Measurements from ENCODE around the gene ACTL7A.
"Not testable (repeated sequence)": the region's sequence is repeated elsewhere in the genome, so short reads cannot be mapped to it uniquely, and the experiment has no call there.

Gene ACTL7A

DNA sequence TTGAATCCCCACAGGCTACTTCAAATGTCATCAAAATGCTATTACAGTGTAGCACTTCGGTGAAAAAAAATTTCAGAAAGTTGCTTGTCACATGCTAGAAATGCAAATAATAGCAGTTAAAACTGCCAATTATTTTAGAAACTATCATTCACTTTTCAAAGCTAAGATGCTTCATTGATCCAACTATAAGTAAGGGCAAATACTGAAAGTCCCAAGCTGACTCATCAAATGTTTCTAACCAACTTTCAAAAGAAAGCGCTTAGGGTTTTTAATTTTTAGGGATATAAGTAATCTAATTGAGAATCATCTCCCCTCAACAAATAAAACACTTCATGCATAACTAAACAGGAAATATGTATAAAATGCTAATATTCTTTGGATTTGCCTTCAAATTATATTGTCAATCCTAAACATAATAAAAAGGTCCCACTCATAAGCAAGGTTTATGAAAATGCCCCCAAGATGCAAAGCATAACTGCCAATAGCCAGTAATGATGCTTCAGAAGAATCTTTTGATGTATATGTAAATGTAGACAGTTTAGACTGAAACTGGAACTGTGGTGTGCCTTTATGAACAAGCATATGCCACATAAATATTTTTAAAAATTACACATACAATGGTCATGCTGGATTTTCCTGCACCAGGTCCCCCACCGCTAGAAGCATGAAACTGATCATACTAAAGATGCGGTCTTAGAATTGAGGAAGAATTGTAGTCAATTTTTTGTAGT, 12.2 kb downstream of the ACTL7A start:
- FAIRE-seq (no peak), DNase-seq (ENCODE audit: insufficient read length, low spot score) (no peak)

DNA sequence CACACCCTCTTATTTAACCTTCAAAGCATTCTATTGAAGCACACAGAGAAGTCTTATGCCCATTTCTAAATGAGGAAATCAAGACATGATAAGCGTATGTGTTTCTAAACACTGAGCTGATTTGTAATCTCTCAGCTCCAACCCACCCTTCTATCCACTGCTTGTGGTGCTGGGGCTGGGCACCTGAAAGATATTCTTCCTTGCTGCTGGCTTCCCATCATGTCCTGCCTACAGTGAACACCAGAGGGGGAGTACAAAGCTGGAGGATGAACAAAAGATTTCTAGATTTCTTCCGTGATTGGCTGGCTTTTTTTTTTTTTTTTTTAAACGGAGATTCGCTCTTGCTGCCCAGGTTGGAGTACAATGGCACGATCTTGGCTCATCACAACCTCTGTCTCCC, 14.4 kb downstream of the ACTL7A start:
- DNase-seq (ENCODE audit: insufficient read length, low spot score) (no peak), FAIRE-seq (no peak)

GRCh38 chr9:108877524-108877923, 15.5 kb downstream of the ACTL7A start:
- DNase-seq (ENCODE audit: insufficient read length, low spot score) (no peak), FAIRE-seq (no peak)

DNA sequence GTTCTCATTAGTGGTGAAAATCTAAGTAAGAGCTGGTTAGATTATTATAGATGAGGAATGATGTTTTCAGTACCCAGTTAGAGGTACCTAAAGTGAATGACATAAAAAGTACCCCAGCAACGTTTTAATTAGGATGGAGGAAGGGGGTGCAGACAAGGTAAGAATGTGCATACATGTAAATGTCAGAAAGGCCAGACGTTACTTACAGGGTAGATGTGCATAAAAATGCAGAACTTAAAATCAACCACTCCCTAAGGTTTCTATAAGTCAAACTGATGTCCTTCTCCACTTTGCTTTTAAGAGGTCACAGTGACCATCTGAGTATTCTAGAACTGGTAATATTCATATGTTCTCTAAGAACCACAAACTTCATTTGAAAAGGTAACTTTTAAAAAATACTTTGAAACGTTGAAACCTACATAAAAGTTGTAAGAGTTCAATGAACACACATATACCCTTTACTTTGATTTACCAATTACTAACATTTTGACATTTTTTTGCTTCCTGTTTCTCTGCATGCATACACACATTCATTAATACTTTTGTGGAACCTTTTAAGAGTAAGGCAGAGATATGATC, 18.8 kb downstream of the ACTL7A start:
- FAIRE-seq = no peak
- DNase-seq (ENCODE audit: insufficient read length, low spot score) = no peak

- DNase-seq (ENCODE audit: insufficient read length, low spot score) (no peak), FAIRE-seq (no peak)
Measured at GRCh38 chr9:108882052-108882888, 20.2 kb downstream of the ACTL7A start.

DNA sequence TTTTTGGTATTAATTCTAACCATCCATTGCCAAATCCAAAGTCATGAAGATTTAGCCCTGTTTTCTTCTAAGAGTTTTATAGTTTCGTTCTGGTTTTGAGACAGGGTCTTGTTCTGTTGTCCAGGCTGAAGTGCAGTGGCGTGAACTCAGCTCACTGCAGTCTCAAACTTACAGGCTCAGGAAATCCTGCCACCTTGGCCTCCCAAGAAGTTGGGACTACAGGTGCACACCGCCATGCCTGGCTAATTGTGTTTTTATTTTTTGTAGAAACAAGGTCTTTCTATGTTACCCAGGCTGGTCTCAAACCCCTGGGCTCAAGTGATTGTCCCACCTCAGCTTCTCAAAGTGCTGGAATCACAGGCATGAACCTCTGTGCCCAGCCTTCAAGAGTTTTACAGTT, 21.0 kb downstream of the ACTL7A start:
- FAIRE-seq (no peak), DNase-seq (ENCODE audit: insufficient read length, low spot score) (no peak)

GRCh38 chr9:108884701-108885100, 22.6 kb downstream of the ACTL7A start:
- no peak for FAIRE-seq
- DNase-seq (ENCODE audit: insufficient read length, low spot score) = no peak

DNA sequence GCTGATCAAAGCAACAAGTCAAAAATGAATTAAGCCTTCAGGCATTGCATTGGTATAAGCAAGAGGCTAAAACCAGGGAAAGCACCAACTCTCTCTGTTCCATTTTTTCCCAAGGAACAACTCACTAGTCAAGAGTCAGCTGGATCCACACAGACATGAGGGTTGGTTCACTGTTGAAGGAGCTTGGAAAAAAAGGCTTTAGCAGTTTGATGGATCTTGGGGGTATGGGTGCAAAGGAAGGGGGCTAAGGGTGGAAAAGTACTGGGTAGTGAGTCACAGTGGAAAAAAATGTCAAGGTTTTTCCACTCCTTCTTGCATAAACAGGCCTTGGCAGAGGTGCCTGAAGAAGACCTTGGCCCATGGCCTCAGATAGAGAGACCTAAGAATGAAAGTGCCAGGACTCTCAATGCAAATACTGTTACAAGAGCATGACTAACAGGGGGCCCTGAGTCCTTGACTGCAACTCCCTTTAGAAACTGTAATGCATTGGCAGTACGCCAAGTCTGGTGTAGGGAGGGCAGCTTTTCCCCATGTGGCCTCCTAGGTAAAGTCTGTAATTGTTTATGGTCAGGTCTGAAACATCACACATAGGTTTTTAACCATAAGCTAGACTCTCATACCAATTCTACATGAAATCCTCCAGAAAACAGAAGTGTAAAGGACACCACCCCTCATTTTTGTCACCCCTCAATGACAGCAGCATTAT, 23.7 kb downstream of the ACTL7A start:
- FAIRE-seq (no peak), DNase-seq (ENCODE audit: insufficient read length, low spot score) (peak; percentile 63)

DNA sequence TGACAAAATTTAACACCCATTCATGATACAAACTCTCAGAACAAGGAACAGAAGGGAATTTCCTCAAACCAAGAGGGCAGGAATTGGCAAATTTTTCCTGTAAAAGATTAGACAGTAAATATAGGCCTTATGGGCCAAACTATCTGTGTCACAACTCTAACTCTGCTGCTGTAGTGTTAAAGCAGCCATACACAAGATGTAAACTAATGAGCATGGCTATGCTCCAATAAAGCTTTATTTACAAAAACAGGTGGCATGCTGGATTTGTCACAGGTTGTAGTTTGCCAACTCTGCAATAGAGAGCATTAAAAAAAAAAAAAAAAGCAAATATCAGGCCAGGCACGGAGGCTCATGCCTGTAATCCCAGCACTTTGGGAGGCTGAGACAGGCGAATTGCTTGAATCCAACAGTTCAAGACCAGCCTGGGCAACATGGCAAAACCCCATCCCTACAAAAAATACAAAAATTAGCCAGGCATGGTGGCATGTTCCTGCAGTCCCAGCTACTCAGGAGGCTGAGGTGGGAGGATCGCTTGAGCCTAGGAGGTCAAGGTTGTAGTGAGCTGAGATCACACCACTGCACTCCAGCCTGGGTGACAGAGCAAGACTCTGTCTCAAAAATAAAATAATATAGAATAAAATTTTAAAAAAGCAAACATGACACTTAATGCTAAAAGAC, 24.7 kb downstream of the ACTL7A start:
- not testable (repeated sequence) for DNase-seq (ENCODE audit: insufficient read length, low spot score)

GRCh38 chr9:108889649-108890067, 27.6 kb downstream of the ACTL7A start:
- FAIRE-seq (no peak), DNase-seq (ENCODE audit: insufficient read length, low spot score) (peak; percentile 22)

More for the DNA sequence above, 24.7 kb downstream of the ACTL7A start:
- FAIRE-seq = not testable (repeated sequence)

DNA sequence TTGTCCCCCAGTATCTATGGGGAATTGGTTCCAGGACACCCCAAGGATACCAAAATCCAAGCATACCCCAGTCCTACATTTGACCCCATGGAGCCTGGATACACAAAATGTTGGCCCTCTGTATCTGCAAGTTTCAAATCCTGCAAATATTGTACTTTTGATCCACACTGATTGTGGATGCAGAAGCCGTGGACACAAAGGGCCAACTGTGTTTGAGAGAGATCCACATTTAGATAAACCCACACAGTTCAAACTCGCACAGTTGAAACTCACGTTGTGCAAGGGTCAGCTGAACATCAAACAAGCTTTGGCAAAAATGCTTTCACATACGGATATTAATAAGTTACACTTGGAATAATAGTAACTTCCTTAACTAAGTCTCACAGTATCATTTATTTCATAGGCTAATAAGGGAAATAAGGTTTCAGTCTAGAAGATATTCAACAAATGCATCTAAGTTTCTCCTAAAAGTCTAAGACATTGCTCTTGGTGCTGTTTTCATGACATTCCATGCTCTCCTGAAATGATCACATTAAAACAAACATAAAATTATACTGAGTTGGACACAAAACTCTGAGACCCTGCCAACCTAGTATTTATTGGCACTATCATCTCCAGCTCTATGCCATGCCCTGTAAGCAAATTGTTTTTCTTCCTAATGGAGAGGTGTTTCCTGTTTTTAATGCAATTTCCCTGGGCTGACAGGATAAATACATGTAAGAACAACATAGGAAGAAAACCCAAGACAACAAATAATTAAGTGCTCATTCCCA, 32.3 kb downstream of the ACTL7A start:
- FAIRE-seq (no peak), DNase-seq (ENCODE audit: insufficient read length, low spot score) (no peak)

- DNase-seq (ENCODE audit: insufficient read length, low spot score) = no peak
- FAIRE-seq = no peak
Measured at GRCh38 chr9:108897324-108898096, 35.4 kb downstream of the ACTL7A start.

GRCh38 chr9:108899023-108899695, 37.1 kb downstream of the ACTL7A start:
- DNase-seq (ENCODE audit: insufficient read length, low spot score); FAIRE-seq: not testable (repeated sequence)

DNA sequence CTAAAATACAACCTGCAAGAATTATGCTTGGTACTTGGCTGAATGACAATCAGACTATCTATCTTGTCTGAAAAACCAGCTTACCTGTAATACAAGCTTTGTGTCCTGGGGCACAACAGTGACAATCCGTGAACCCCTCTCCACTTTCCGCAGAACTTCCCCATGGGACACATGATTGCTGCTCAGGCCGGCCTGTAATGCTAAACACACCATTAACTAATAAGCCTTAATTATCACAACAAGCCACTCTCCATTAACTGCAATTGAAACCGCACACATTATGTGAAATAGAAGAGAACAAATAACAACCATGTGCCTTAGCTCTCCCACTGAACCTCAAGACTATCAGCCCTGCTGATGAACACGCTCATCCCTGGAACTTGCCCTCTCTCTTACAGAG, 38.1 kb downstream of the ACTL7A start:
- DNase-seq (ENCODE audit: insufficient read length, low spot score) (no peak), FAIRE-seq (no peak)

- FAIRE-seq (no peak), DNase-seq (ENCODE audit: insufficient read length, low spot score) (no peak)
Measured at GRCh38 chr9:108903420-108904103, 41.5 kb downstream of the ACTL7A start.

GRCh38 chr9:108904161-108904560, 42.1 kb downstream of the ACTL7A start:
- FAIRE-seq (no peak), DNase-seq (ENCODE audit: insufficient read length, low spot score) (no peak)

DNA sequence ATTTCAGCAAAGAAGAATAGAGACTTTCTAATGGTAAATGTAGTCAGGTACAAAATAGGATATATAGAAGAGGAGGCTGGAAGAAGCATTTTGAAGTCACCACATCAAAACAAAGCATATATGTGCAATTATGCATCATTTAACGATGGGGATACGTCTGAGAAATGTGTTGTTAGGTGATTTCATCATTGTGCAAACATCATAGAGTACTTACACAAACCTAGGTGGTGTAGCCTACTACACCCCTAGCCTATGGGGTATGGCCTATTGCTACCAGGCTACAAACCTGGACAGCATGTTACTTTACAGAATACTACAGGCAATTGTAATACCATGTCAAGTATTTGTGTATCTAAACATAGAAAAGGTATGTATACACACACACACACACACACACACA, 43.4 kb downstream of the ACTL7A start:
- FAIRE-seq (no peak), DNase-seq (ENCODE audit: insufficient read length, low spot score) (no peak)

DNA sequence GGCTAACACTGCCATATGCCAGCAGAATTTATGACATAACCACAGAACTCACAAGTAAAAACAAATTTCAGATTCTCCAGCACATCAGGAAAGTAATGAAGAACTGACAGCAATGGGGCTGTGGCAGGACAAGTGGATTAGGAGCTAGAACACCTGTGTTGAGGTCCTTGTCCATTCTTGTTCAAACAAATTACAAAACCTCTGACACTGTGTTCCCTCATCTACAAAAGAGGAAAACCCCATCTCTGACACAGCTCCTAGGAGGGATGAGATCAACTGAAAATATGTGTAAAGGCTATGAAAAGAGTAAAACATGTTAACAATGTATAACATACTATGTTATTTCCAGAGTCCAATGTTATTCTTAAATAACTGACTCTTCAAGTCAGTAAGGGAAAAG, 48.3 kb downstream of the ACTL7A start:
- FAIRE-seq (no peak), DNase-seq (ENCODE audit: insufficient read length, low spot score) (no peak)
